IPS-20b (cell line): ENCODE measurements around the gene PPAT.
"Not testable (repeated sequence)": the region's sequence is repeated elsewhere in the genome, so short reads cannot be mapped to it uniquely, and the experiment has no call there.

Experiments
- H3K27ac ChIP-seq: one replicate; pipeline ENCODE4 v1.5.1; 2013; ENCODE audit warnings: low read length
- H3K27me3 ChIP-seq: 2 replicates; pipeline ENCODE4 v1.6.1; 2013; ENCODE audit warnings: mild to moderate bottlenecking, low read length, inconsistent platforms; ENCODE audit not compliant: insufficient read depth
- H3K36me3 ChIP-seq: 2 replicates; pipeline ENCODE4 v1.6.1; 2013; ENCODE audit warnings: low read depth, mild to moderate bottlenecking, inconsistent platforms, low read length, moderate library complexity; ENCODE audit not compliant: insufficient read depth
- H3K4me1 ChIP-seq: 2 replicates; pipeline ENCODE4 v1.6.1; 2013; ENCODE audit warnings: mild to moderate bottlenecking, control low read depth, inconsistent platforms, low read length, moderate library complexity; ENCODE audit not compliant: insufficient read depth
- H3K4me3 ChIP-seq: 2 replicates; pipeline ENCODE4 v1.5.1; 2013; ENCODE audit warnings: mild to moderate bottlenecking, low read length, inconsistent platforms
- H3K9ac ChIP-seq: 2 replicates; pipeline ENCODE4 v1.6.1; 2013; ENCODE audit warnings: low read depth, mild to moderate bottlenecking, inconsistent platforms, low read length, moderate library complexity
- H3K9me3 ChIP-seq: 2 replicates; pipeline ENCODE4 v1.6.1; 2013; ENCODE audit warnings: mild to moderate bottlenecking, low read depth, low read length, inconsistent platforms; ENCODE audit not compliant: insufficient read depth

PPAT gene

GRCh38 chr4:56435140-56435926 lies at the start of gene PPAT:
Gene PPAT, minus strand, starts transcription at chr4:56435615. Its CDS starts 138 bp downstream, at chr4:56435477.
- Histone ChIP-seq H3K9me3 (no peaks in the 10 kb centered on the region), H3K4me1 (peaks cover 8% of the 10 kb centered on the region; the same call in 1 of the 2 replicates), H3K27ac (peak within 1 kb of the TSS; percentile 96), H3K4me3 (peak within 1 kb of the TSS; percentile 99), H3K9ac (peak within 1 kb of the TSS; percentile 95), H3K36me3 (peaks cover 14% of the 10 kb centered on the region), H3K27me3 (no peaks in the 10 kb centered on the region)

- Histone ChIP-seq H3K36me3 (peaks cover 92% of the 10 kb centered on the region), H3K27me3 (no peaks in the 10 kb centered on the region)
Measured at GRCh38 chr4:56480691-56481090, 45.3 kb upstream of the PPAT start.

GRCh38 chr4:56477192-56477702 lies 41.8 kb upstream of the PPAT start:
- Histone ChIP-seq H3K9ac (no peak overlapping the region), H3K27ac (no peak overlapping the region), H3K9me3 (no peaks in the 10 kb centered on the region), H3K4me1 (no peaks in the 10 kb centered on the region), H3K27me3 (no peaks in the 10 kb centered on the region), H3K4me3 (no peak overlapping the region), H3K36me3 (peaks cover 88% of the 10 kb centered on the region)

More at GRCh38 chr4:56480691-56481090, 45.3 kb upstream of the PPAT start:
- no peak overlapping the region for H3K27ac ChIP-seq
- no peak overlapping the region for H3K4me3 ChIP-seq
- H3K9ac ChIP-seq = no peak overlapping the region
- H3K9me3 ChIP-seq = no peaks in the 10 kb centered on the region
- no peaks in the 10 kb centered on the region for H3K4me1 ChIP-seq

DNA sequence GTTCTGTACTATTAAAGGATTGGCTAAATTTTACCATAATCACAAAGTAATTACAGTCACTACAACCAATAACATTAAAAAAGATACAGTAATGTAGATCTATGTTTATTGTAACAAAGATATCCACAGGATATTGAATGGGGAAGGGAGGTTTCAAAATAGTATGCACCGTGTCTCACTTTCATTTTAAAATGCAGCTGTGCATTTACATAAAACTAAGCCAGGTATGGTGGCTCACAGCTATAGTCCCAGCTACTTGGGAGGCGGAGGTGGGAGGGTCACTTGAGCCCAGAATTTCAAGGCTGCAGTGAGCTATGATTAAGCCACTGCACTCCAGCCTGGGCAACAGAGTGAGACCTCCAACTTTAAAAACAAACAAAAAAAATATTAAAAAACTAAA lies 40.5 kb upstream of the PPAT start:
- Histone ChIP-seq H3K9me3 (no peaks in the 10 kb centered on the region), H3K27ac (no peak overlapping the region), H3K4me3 (no peak overlapping the region), H3K27me3 (no peaks in the 10 kb centered on the region), H3K36me3 (peaks cover 96% of the 10 kb centered on the region), H3K4me1 (no peaks in the 10 kb centered on the region), H3K9ac (no peak overlapping the region)

DNA sequence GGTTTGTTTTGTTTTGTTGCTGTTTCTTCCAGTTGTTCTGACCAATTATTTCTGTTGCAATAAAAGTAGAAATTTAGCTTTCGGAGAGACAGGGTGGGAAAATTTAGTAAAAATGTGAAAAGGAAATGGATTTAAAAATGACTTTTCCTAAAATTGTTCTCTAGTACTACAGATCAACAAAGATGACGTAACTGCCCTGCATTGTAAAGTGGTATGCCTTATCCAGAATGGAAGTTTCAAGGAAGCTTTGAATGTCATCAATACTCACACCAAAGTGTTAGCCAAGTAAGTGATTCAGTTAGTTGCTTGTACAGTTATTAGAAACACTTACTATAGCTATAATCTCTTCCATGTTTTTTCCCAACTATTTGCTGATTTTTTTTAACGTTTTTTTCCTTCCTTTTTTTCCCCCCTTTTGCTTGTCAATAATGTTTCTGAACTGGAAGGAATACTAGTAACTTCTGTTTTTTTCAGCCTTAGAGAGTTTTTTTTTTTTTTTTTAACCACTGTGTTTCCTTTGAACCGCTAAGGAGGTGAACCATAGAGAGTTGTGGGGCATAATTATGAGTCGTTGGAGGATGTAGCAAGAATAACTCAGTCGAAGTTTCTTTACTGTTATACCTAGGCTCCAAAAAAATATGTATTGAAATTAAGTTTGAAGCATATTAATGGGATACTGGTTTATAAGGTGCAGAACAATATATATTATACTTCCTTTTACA lies 34.2 kb upstream of the PPAT start:
- peak overlapping the region; percentile 92; the same call in 1 of the 2 replicates for H3K4me3 ChIP-seq
- no peaks in the 10 kb centered on the region for H3K27me3 ChIP-seq
- H3K27ac ChIP-seq = no peak overlapping the region
- peaks cover 49% of the 10 kb centered on the region for H3K36me3 ChIP-seq
- peaks cover 6% of the 10 kb centered on the region; the same call in 1 of the 2 replicates for H3K4me1 ChIP-seq
- H3K9ac ChIP-seq = peak overlapping the region; percentile 92; the same call in 1 of the 2 replicates
- no peaks in the 10 kb centered on the region for H3K9me3 ChIP-seq

GRCh38 chr4:56468097-56468422 lies 32.6 kb upstream of the PPAT start:
- Histone ChIP-seq H3K27me3 (no peaks in the 10 kb centered on the region), H3K9ac (peak overlapping the region; percentile 92), H3K9me3 (no peaks in the 10 kb centered on the region), H3K4me1 (peaks cover 6% of the 10 kb centered on the region; the same call in 1 of the 2 replicates), H3K36me3 (peaks cover 37% of the 10 kb centered on the region), H3K27ac (peak overlapping the region; percentile 26), H3K4me3 (peak overlapping the region; percentile 92)

GRCh38 chr4:56467284-56468096 lies 32.1 kb upstream of the PPAT start, which contains the start of gene SRP72:
Gene SRP72, plus strand, starts transcription at chr4:56467617. Its CDS starts 19 bp downstream, at chr4:56467636.
- peak within 1 kb of the TSS; percentile 92 for H3K4me3 ChIP-seq
- H3K4me1 ChIP-seq = peaks cover 6% of the 10 kb centered on the region; the same call in 1 of the 2 replicates
- no peaks in the 10 kb centered on the region for H3K9me3 ChIP-seq
- H3K36me3 ChIP-seq = peaks cover 34% of the 10 kb centered on the region
- H3K9ac ChIP-seq = peak within 1 kb of the TSS; percentile 92
- H3K27me3 ChIP-seq = no peaks in the 10 kb centered on the region
- H3K27ac ChIP-seq = peak within 1 kb of the TSS; percentile 26

DNA sequence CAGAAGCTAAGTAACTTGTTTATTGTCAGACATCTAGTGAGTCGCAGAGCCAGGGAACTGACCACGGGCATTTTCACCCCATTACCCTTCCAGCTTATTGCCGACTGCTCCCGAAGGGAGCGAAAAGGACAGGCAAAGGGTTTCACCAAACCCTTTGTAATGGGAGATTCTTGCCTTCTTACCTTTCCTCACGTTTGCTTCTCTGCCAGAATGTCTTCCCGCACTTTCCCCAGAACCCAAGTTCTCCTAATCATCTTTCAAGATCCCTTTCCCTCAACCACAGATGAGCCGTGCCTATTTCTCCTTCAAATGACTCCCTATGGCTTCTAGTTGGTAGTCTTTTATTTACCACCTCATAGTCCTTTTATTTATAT lies 31.5 kb upstream of the PPAT start:
- peaks cover 34% of the 10 kb centered on the region for H3K36me3 ChIP-seq

GRCh38 chr4:56466296-56466761 lies 30.9 kb upstream of the PPAT start:
- Histone ChIP-seq H3K9ac (peak overlapping the region; percentile 92; the same call in 1 of the 2 replicates), H3K36me3 (peaks cover 34% of the 10 kb centered on the region), H3K4me3 (peak overlapping the region; percentile 92)
- H3K27me3 ChIP-seq, H3K27ac ChIP-seq, H3K4me1 ChIP-seq, H3K9me3 ChIP-seq: not testable (repeated sequence)

More for the DNA sequence above, 31.5 kb upstream of the PPAT start:
- Histone ChIP-seq H3K4me3 (peak overlapping the region; percentile 92), H3K9ac (peak overlapping the region; percentile 92), H3K27ac (peak overlapping the region; percentile 22), H3K4me1 (peaks cover 6% of the 10 kb centered on the region; the same call in 1 of the 2 replicates), H3K9me3 (no peaks in the 10 kb centered on the region), H3K27me3 (no peaks in the 10 kb centered on the region)

GRCh38 chr4:56465599-56466295 lies 30.3 kb upstream of the PPAT start:
- H3K27me3 ChIP-seq = no peaks in the 10 kb centered on the region
- no peak overlapping the region for H3K9ac ChIP-seq
- peak overlapping the region; percentile 92 for H3K4me3 ChIP-seq
- peaks cover 34% of the 10 kb centered on the region for H3K36me3 ChIP-seq
- no peaks in the 10 kb centered on the region for H3K9me3 ChIP-seq
- H3K4me1 ChIP-seq = peaks cover 6% of the 10 kb centered on the region; the same call in 1 of the 2 replicates
- H3K27ac ChIP-seq = no peak overlapping the region
